Liver (tissue), 9 donors: ENCODE measurements around the gene IL1RAPL2. TPM values are rescaled to one million over a fixed set of nuclear protein-coding genes. Genes with fewer than 3 reads are reported as not detected.
A peak's percentile ranks its signal among the peaks of the same experiment; 100 is the strongest.

Experiments
- DNase-seq: peaks from one replicate; pipeline ENCODE4 v3.0.0-alpha.2; 2017; ENCODE audit warnings: low spot score
- H3K27ac ChIP-seq, 2 donors: one replicate each; pipeline ENCODE4 v1.7.0; 2013; ENCODE audit warnings: inconsistent platforms in 2 of 2, low read length in 2 of 2, control low read depth in 1 of 2, low read depth in 1 of 2, mild to moderate bottlenecking in 1 of 2
- H3K27me3 ChIP-seq, 4 donors: one replicate each; pipeline versions ENCODE4 v1.6.1 to v1.7.0; 2013; ENCODE audit warnings: low read length in 3 of 4, inconsistent platforms in 1 of 4, mild to moderate bottlenecking in 1 of 4, moderate library complexity in 1 of 4; ENCODE audit not compliant: control insufficient read depth in 4 of 4, insufficient read depth in 4 of 4
- H3K36me3 ChIP-seq, 4 donors: one replicate each; pipeline versions ENCODE4 v1.6.1 to v1.7.0; 2013; ENCODE audit warnings: low read length in 3 of 4, mild to moderate bottlenecking in 3 of 4, low read depth in 1 of 4, moderate library complexity in 1 of 4; ENCODE audit not compliant: control insufficient read depth in 4 of 4, insufficient read depth in 3 of 4
- H3K4me1 ChIP-seq, 4 donors: one replicate each; pipeline versions ENCODE4 v1.6.1 to v1.7.0; 2013; ENCODE audit warnings: low read length in 3 of 4, mild to moderate bottlenecking in 3 of 4, moderate library complexity in 1 of 4; ENCODE audit not compliant: control insufficient read depth in 4 of 4, insufficient read depth in 4 of 4
- H3K4me3 ChIP-seq, 3 donors: one replicate each; pipeline versions ENCODE4 v1.6.1 to v1.7.0; 2013; ENCODE audit warnings: low read length in 3 of 3, control low read depth in 1 of 3, low read depth in 1 of 3, mild to moderate bottlenecking in 1 of 3
- H3K9ac ChIP-seq, 2 donors: one replicate each; pipeline ENCODE4 v1.7.0; 2013; ENCODE audit warnings: low read length in 2 of 2, mild to moderate bottlenecking in 2 of 2, moderate library complexity in 2 of 2, control low read depth in 1 of 2, low read depth in 1 of 2
- H3K9me3 ChIP-seq, 4 donors: one replicate each; pipeline versions ENCODE4 v1.6.1 to v1.7.0; 2013; ENCODE audit warnings: low read length in 3 of 4; ENCODE audit not compliant: control insufficient read depth in 4 of 4
- EGR1 ChIP-seq, 2 donors: IDR thresholded peaks; 2 replicates each; pipeline ENCODE4 v1.6.1; 2016 to 2018; ENCODE audit warnings: antibody characterized with exemption in 2 of 2, low read depth in 2 of 2
- FOXA1 ChIP-seq: IDR thresholded peaks from 2 replicates; pipeline ENCODE4 v1.6.1; 2016; ENCODE audit warnings: antibody characterized with exemption
- FOXA2 ChIP-seq: IDR thresholded peaks from 2 replicates; pipeline ENCODE4 v1.6.1; 2016; ENCODE audit warnings: antibody characterized with exemption
- GABPA ChIP-seq, 2 donors: IDR thresholded peaks in 1 of 2; conservative IDR thresholded peaks in 1 of 2; 2 replicates each; pipeline ENCODE4 v1.6.1; 2016; ENCODE audit warnings: antibody characterized with exemption in 2 of 2, mild to moderate bottlenecking in 1 of 2, moderate library complexity in 1 of 2
- HNF4A ChIP-seq, 2 donors: conservative IDR thresholded peaks; 2 replicates each; pipeline ENCODE4 v1.6.1; 2016; ENCODE audit warnings: antibody characterized with exemption in 2 of 2, mild to moderate bottlenecking in 2 of 2
- HNF4G ChIP-seq: IDR thresholded peaks from 2 replicates; pipeline ENCODE4 v1.6.1; 2016; ENCODE audit warnings: antibody characterized with exemption
- JUND ChIP-seq, 2 donors: IDR thresholded peaks; 2 replicates each; pipeline ENCODE4 v1.6.1; 2016; ENCODE audit warnings: antibody characterized with exemption in 2 of 2
- NR2F2 ChIP-seq: IDR thresholded peaks from 2 replicates; pipeline ENCODE4 v1.6.1; 2016; ENCODE audit warnings: antibody characterized with exemption
- RAD21 ChIP-seq, 2 donors: IDR thresholded peaks; 2 replicates each; pipeline ENCODE4 v1.6.1; 2016; ENCODE audit warnings: antibody characterized with exemption in 2 of 2, mild to moderate bottlenecking in 2 of 2
- RXRA ChIP-seq, 2 donors: IDR thresholded peaks; 2 replicates each; pipeline ENCODE4 v1.6.1; 2017 to 2018; ENCODE audit warnings: antibody characterized with exemption in 2 of 2, mild to moderate bottlenecking in 1 of 2
- SP1 ChIP-seq: IDR thresholded peaks from 2 replicates; pipeline ENCODE4 v1.6.1; 2018; ENCODE audit warnings: antibody characterized with exemption, mild to moderate bottlenecking
- WGBS: extraction: QIAGEN DNeasy Blood & Tissue Kit; methylation state at CpG from one replicate; pipeline ENCODE4 v1.1.7; 2013; 5-methylcytosine and 5-hydroxymethylcytosine counted together
- polyA plus RNA-seq, 2 donors: library from polyadenylated mRNA; stranded (reverse) in 1 of 2; unstranded in 1 of 2; fragments of 200-250 nt in 1 of 2; fragments of >200 nt in 1 of 2; fragmentation: Nextera tagmentation in 1 of 2; extraction: Ambion mirVana in 1 of 2; gene quantifications; one replicate each; pipeline versions ENCODE4 v1.2.1 to v1.2.3, GENCODE V29; 2013 to 2015
- total RNA-seq, 2 donors: library from RNA; depleted of rRNA; stranded (reverse); fragments of >200 nt; gene quantifications; one replicate each; pipeline ENCODE4 v1.2.3, GENCODE V29; 2014
- TF ChIP-seq, protein P1 (sequence below): fragments of 150-350 bp; IDR thresholded peaks from 2 replicates; pipeline ENCODE4 v1.5.1; 2017; ENCODE audit warnings: improper control_type of control experiment, low read depth, low read length; ENCODE audit not compliant: missing input control
- TF ChIP-seq, protein P2 (sequence below): IDR thresholded peaks from 2 replicates; pipeline ENCODE4 v1.6.1; 2016; ENCODE audit warnings: antibody characterized with exemption
- TF ChIP-seq, protein P3 (sequence below): IDR thresholded peaks from 2 replicates; pipeline ENCODE4 v1.6.1; 2016; ENCODE audit warnings: antibody characterized with exemption
- donor health status: healthy.
- donor health status: healthy.
- donor health status: healthy.
- donor health status: healthy.
- donor health status: healthy.

IL1RAPL2 gene
- total and polyA plus RNA-seq, 4 donors, result 0.20 to 1.6 (median 0.91) TPM

DNA sequence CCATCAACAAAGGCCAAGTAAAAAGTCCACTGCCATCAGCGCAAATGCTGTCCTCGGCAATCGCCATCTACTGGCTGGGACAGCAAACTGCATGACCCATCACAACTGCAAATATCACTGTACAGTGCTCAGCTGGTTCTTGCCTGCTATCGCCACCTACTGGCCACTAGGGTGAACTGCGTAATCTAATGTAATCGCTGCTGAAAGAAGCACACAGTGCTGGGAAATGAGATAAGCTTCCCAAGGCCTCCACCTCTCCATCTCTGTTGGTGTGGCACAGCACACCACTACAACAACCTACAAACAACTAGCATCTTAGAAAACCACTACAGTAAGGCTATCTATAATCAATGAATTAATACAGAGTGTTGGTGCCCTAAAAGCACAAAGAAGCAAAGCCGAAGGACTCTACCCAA, 356.2 kb downstream of the IL1RAPL2 start:
- H3K4me3 ChIP-seq, result no peak overlapping the region
- 14% methylated on average over 7 of the region's 7 CpGs for WGBS
- no peaks in the 10 kb centered on the region for H3K9me3 ChIP-seq
- no peak for TF ChIP-seq NR2F2
- TF ChIP-seq, protein P1, sequence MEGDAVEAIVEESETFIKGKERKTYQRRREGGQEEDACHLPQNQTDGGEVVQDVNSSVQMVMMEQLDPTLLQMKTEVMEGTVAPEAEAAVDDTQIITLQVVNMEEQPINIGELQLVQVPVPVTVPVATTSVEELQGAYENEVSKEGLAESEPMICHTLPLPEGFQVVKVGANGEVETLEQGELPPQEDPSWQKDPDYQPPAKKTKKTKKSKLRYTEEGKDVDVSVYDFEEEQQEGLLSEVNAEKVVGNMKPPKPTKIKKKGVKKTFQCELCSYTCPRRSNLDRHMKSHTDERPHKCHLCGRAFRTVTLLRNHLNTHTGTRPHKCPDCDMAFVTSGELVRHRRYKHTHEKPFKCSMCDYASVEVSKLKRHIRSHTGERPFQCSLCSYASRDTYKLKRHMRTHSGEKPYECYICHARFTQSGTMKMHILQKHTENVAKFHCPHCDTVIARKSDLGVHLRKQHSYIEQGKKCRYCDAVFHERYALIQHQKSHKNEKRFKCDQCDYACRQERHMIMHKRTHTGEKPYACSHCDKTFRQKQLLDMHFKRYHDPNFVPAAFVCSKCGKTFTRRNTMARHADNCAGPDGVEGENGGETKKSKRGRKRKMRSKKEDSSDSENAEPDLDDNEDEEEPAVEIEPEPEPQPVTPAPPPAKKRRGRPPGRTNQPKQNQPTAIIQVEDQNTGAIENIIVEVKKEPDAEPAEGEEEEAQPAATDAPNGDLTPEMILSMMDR, result peak; percentile 99
- TF ChIP-seq RAD21 (IDR thresholded peaks at IDR 0.05), result peak; percentile 88 to 98
- H3K9ac ChIP-seq, result no peak overlapping the region
- peak; percentile 48 for DNase-seq
- no peaks in the 10 kb centered on the region for H3K36me3 ChIP-seq
- no peak overlapping the region for H3K27ac ChIP-seq
- H3K27me3 ChIP-seq, result no peaks in the 10 kb centered on the region
- peaks cover 0 to 6% (median under 1%) of the 10 kb centered on the region in 4 donors for H3K4me1 ChIP-seq

DNA sequence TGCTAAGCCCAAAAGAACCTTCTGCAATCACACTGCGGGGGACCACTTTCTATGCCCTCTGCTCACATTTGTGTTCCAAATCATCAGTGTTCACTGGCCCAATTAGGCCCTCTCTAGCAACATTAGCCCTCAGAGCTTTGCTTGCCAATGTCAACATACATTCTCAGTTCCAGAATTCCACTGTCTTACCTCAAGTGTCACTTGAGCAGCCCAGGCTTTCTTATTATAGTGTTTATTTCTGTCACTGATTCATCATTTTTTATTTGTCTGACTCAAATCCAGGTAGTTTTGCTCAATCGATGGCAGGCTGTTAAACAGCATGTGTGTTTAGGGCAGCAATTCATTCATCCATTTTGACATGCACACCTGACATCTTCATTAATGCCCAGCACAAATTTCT, 363.3 kb downstream of the IL1RAPL2 start:
- Histone ChIP-seq H3K9ac (no peak overlapping the region), H3K27me3 (peaks cover 0 to 3% (median 0%) of the 10 kb centered on the region in 4 donors), H3K27ac (no peak overlapping the region), H3K9me3 (no peaks in the 10 kb centered on the region), H3K4me3 (no peak overlapping the region), H3K4me1 (no peaks in the 10 kb centered on the region), H3K36me3 (no peaks in the 10 kb centered on the region)
- DNase-seq, result no peak
- 87% methylated on average over 2 of the region's 2 CpGs for WGBS
- TF ChIP-seq, protein P2, sequence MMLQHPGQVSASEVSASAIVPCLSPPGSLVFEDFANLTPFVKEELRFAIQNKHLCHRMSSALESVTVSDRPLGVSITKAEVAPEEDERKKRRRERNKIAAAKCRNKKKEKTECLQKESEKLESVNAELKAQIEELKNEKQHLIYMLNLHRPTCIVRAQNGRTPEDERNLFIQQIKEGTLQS, result no peak

DNA sequence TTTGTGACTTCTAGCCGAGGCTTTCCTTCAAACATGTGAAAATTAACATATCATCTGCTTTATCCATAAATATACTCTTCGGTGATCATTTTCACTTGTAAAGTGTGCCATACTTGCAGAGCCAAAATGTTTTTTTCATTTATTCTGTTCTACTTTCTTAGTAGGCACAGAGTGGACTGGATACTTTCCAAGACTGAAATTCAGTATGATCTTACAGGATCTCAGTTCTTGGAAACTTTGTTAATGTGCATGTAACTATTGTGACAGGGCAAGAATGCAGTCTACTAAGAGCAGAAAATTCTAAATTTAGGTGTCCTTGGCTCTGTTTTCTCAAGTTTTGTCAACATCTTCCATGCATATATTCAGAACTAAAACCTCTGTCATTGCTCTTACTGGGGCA, 369.6 kb downstream of the IL1RAPL2 start:
- peaks cover 0 to 4% (median 0%) of the 10 kb centered on the region in 4 donors for H3K9me3 ChIP-seq
- H3K4me1 ChIP-seq, result no peaks in the 10 kb centered on the region
- 92% methylated on average over 2 of the region's 2 CpGs for WGBS
- H3K27me3 ChIP-seq, result no peaks in the 10 kb centered on the region
- H3K27ac ChIP-seq, result no peak overlapping the region
- no peak for DNase-seq
- no peak for TF ChIP-seq HNF4G
- TF ChIP-seq EGR1 (IDR thresholded peaks at IDR 0.05; ENCODE audit: low read depth in 2 of 2), result no peak
- TF ChIP-seq NR2F2, result no peak
- TF ChIP-seq, protein P2, result no peak
- no peak for TF ChIP-seq HNF4A (conservative IDR thresholded peaks at IDR 0.05)
- no peak for TF ChIP-seq SP1
- no peak for TF ChIP-seq JUND (IDR thresholded peaks at IDR 0.05)
- TF ChIP-seq, protein P1, result no peak
- no peak for TF ChIP-seq RXRA (IDR thresholded peaks at IDR 0.05)
- no peak for TF ChIP-seq GABPA (IDR thresholded peaks at IDR 0.05 in 1 of 2, conservative IDR thresholded peaks at IDR 0.05 in 1 of 2)
- no peak for TF ChIP-seq RAD21 (IDR thresholded peaks at IDR 0.05)
- no peak for TF ChIP-seq FOXA1
- TF ChIP-seq, protein P3, sequence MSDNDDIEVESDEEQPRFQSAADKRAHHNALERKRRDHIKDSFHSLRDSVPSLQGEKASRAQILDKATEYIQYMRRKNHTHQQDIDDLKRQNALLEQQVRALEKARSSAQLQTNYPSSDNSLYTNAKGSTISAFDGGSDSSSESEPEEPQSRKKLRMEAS, result no peak
- no peak for TF ChIP-seq FOXA2
- no peak overlapping the region for H3K4me3 ChIP-seq
- no peaks in the 10 kb centered on the region for H3K36me3 ChIP-seq
- no peak overlapping the region for H3K9ac ChIP-seq
